Upper lobe of left lung (tissue), 6 donors: Measurements from ENCODE around the gene RNF14. TPM values are rescaled to one million over a fixed set of nuclear protein-coding genes. Genes with fewer than 3 reads are reported as not detected.

ENCODE experiments used
- ATAC-seq, 2 donors: fragments of 200-7000 bp; cut with Tn5 transposase; one replicate each; pipeline ENCODE4 v1.9.1; 2022; ENCODE audit warnings: mild to moderate bottlenecking in 2 of 2, moderate library complexity in 2 of 2; ENCODE audit not compliant: low FRiP score in 2 of 2
- DNase-seq, 2 donors: peaks; one replicate each; pipeline ENCODE4 v3.0.0-alpha.2; 2019 to 2020
- H3K27ac ChIP-seq, 4 donors: fragments of 200-600 bp; sonication (generic); one replicate each; pipeline ENCODE4 v1.5.1; 2016 to 2019
- H3K27me3 ChIP-seq, 4 donors: fragments of 200-600 bp; sonication (generic); one replicate each; pipeline ENCODE4 v1.5.1; 2017 to 2019
- H3K36me3 ChIP-seq, 4 donors: fragments of 200-600 bp; sonication (generic); one replicate each; pipeline ENCODE4 v1.5.1; 2016 to 2019
- H3K4me1 ChIP-seq, 4 donors: fragments of 200-600 bp; sonication (generic); one replicate each; pipeline ENCODE4 v1.5.1; 2018 to 2019
- H3K4me3 ChIP-seq, 4 donors: fragments of 200-600 bp; sonication (generic); one replicate each; pipeline ENCODE4 v1.5.1; 2017 to 2019; ENCODE audit warnings: mild to moderate bottlenecking in 2 of 4, moderate library complexity in 1 of 4
- H3K9me3 ChIP-seq, 4 donors: fragments of 200-600 bp; sonication (generic); one replicate each; pipeline ENCODE4 v1.5.1; 2018 to 2019
- EP300 ChIP-seq, 4 donors: sonication (generic); formaldehyde crosslinking; IDR thresholded peaks; one replicate each; pipeline ENCODE4 v1.5.1; 2017; ENCODE audit warnings: antibody characterized with exemption in 4 of 4, control low read depth in 2 of 4
- POLR2A ChIP-seq, 4 donors: fragments of 450-650 bp; IDR thresholded peaks; one replicate each; pipeline ENCODE4 v1.5.1; 2016 to 2017; ENCODE audit warnings: antibody characterized with exemption in 4 of 4, mild to moderate bottlenecking in 2 of 4
- POLR2AphosphoS5 ChIP-seq, 2 donors: sonication (generic); formaldehyde crosslinking; IDR thresholded peaks; one replicate each; pipeline ENCODE4 v1.5.1; 2017; ENCODE audit warnings: antibody characterized with exemption in 2 of 2
- WGBS, 2 donors: methylation state at CpG; one replicate each; pipeline ENCODE4 v1.1.5; 2017 to 2018; 5-methylcytosine and 5-hydroxymethylcytosine counted together
- total RNA-seq, 6 donors: library from RNA; depleted of rRNA in 4 of 6; stranded (reverse); fragments of >200 nt in 4 of 6; gene quantifications; one replicate each; pipeline versions ENCODE4 v1.1.0 to v1.2.1, GENCODE V29; 2016 to 2021
- TF ChIP-seq, protein P1 (sequence below), 6 experiments: fragments of 450-650 bp in 4 of 6; fragments of 200-600 bp in 2 of 6; sonication (generic) in 2 of 6; IDR thresholded peaks; one replicate each; pipeline ENCODE4 v1.5.1; 2016 to 2019; ENCODE audit warnings: antibody characterized with exemption in 6 of 6
- donor health status: DM: no; HTN: no; CAD: no; lungs with moderate emphysema.
- donor health status: DM: no; HTN: yes; CAD: no; lungs with severe emphysema.

The RNF14 gene
- total RNA-seq, 6 donors from 2014 or later, result 20.3 to 54.6 (median 44.3) TPM

- Histone ChIP-seq H3K4me1 (peaks cover 0 to 4% (median 1%) of the 10 kb centered on the region in 4 donors), H3K36me3 (peaks cover 15 to 59% (median 33%) of the 10 kb centered on the region in 4 donors), H3K27me3 (no peaks in the 10 kb centered on the region), H3K9me3 (no peaks in the 10 kb centered on the region), H3K4me3 (no peak overlapping the region), H3K27ac (no peak overlapping the region)
- WGBS, 2 donors, result 64 to 77% methylated on average over 2 to 3 of the region's 3 CpGs
- TF ChIP-seq POLR2A (IDR thresholded peaks at IDR 0.05) (no peak), EP300 (IDR thresholded peaks at IDR 0.05) (no peak), POLR2AphosphoS5 (IDR thresholded peaks at IDR 0.05) (no peak)
- TF ChIP-seq, protein P1, sequence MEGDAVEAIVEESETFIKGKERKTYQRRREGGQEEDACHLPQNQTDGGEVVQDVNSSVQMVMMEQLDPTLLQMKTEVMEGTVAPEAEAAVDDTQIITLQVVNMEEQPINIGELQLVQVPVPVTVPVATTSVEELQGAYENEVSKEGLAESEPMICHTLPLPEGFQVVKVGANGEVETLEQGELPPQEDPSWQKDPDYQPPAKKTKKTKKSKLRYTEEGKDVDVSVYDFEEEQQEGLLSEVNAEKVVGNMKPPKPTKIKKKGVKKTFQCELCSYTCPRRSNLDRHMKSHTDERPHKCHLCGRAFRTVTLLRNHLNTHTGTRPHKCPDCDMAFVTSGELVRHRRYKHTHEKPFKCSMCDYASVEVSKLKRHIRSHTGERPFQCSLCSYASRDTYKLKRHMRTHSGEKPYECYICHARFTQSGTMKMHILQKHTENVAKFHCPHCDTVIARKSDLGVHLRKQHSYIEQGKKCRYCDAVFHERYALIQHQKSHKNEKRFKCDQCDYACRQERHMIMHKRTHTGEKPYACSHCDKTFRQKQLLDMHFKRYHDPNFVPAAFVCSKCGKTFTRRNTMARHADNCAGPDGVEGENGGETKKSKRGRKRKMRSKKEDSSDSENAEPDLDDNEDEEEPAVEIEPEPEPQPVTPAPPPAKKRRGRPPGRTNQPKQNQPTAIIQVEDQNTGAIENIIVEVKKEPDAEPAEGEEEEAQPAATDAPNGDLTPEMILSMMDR (IDR thresholded peaks at IDR 0.05), result no peak
- ATAC-seq (peak in 1 of 2 donors; percentile 42), DNase-seq (no peak)
Measured at GRCh38 chr5:142006363-142007236, 37.7 kb downstream of the RNF14 start.

DNA sequence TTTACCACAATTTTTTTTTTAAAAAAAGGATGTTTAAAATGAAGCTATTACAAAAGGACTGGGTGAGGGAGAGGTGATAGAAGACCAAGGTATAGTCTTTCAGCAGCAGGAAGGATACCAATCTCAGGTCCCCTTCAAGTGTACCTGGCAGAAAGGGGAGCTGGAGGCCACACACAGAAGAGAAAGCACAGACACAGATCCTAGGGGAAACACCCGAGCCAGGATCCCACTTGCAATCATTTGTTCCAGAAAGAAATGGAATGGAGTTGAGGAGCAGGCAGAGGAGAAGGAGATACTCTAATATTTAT, 38.3 kb downstream of the RNF14 start:
- Histone ChIP-seq H3K9me3 (no peaks in the 10 kb centered on the region), H3K4me1 (peaks cover 5 to 10% (median 7%) of the 10 kb centered on the region in 4 donors), H3K4me3 (no peak overlapping the region), H3K27me3 (no peaks in the 10 kb centered on the region), H3K36me3 (peaks cover 12 to 56% (median 31%) of the 10 kb centered on the region in 4 donors), H3K27ac (no peak overlapping the region)
- TF ChIP-seq POLR2AphosphoS5 (IDR thresholded peaks at IDR 0.05), result no peak
- TF ChIP-seq POLR2A (IDR thresholded peaks at IDR 0.05), result no peak
- TF ChIP-seq EP300 (IDR thresholded peaks at IDR 0.05), result no peak
- TF ChIP-seq, protein P1 (IDR thresholded peaks at IDR 0.05), result no peak
- no peak for ATAC-seq
- WGBS, 2 donors, result 67 to 86% methylated on average over 1 of the region's 1 CpG
- no peak for DNase-seq

DNA sequence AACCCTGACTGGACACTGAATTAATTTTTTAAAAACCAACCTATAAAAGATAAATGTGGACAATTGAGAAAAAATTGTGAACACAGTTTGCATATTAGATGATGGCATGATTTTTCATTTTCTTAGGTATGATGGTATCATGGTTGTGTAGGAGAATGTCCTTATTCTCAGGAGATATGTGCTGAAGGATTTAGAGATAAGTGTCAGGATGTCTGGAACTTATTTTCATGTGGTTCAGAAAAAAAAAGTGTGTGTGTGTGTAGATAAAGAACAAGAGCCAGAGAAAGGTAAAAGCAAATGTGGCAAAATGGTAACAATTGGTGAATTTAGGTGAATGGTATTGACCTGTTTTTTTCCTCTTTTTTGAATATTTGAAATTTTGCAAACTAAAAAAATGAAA, 39.9 kb downstream of the RNF14 start:
- H3K27me3 ChIP-seq, result no peaks in the 10 kb centered on the region
- H3K4me3 ChIP-seq, result no peak overlapping the region
- H3K27ac ChIP-seq, result no peak overlapping the region
- peaks cover 8 to 40% (median 21%) of the 10 kb centered on the region in 4 donors for H3K36me3 ChIP-seq
- no peaks in the 10 kb centered on the region for H3K9me3 ChIP-seq
- no peak for TF ChIP-seq POLR2A (IDR thresholded peaks at IDR 0.05)
- no peak for TF ChIP-seq POLR2AphosphoS5 (IDR thresholded peaks at IDR 0.05)
- TF ChIP-seq, protein P1 (IDR thresholded peaks at IDR 0.05), result no peak
- no peak for TF ChIP-seq EP300 (IDR thresholded peaks at IDR 0.05)
- peaks cover 13 to 22% (median 17%) of the 10 kb centered on the region in 4 donors for H3K4me1 ChIP-seq
- ATAC-seq (no peak), DNase-seq (no peak)

GRCh38 chr5:142009886-142010285, 41.0 kb downstream of the RNF14 start:
- Histone ChIP-seq H3K4me3 (no peak overlapping the region), H3K27ac (no peak overlapping the region), H3K4me1 (peaks cover 13 to 33% (median 20%) of the 10 kb centered on the region in 4 donors), H3K27me3 (no peaks in the 10 kb centered on the region), H3K9me3 (no peaks in the 10 kb centered on the region), H3K36me3 (peaks cover 0 to 29% (median 17%) of the 10 kb centered on the region in 4 donors)
- WGBS, 2 donors, result 87 to 93% methylated on average over 4 of the region's 4 CpGs
- no peak for TF ChIP-seq EP300 (IDR thresholded peaks at IDR 0.05)
- TF ChIP-seq, protein P1 (IDR thresholded peaks at IDR 0.05), result no peak
- TF ChIP-seq POLR2AphosphoS5 (IDR thresholded peaks at IDR 0.05), result no peak
- TF ChIP-seq POLR2A (IDR thresholded peaks at IDR 0.05), result no peak
- DNase-seq (no peak), ATAC-seq (no peak)
